Measurements from ENCODE around the gene CDA. TPM values are rescaled to one million over a fixed set of nuclear protein-coding genes. Genes with fewer than 3 reads are reported as not detected.

The CDA gene
- total RNA-seq, 1 donor from 2014 or later: not detected

DNA sequence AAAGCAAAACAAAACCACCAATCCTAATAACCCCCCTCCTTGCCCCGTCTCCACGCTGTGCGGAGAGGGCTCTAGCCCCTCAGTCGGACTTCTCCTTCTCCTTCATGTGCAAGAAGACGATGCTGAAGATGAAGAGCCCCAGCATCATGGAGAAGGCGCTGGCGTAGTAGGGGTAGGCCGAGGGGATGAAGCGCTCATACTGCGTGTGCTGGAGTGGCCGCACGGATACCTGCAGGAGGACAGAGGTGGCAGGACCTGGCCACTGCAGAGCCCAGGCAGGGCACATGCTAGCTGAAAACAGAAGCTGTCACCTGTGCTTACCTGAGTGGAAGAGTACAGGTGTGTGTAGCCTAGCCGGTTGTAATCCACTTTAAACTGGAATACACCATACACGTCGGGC is 63.4 kb downstream of the CDA start:
- Mint-ChIP-seq H3K27ac (no peak overlapping the region), H3K9me3 (no peaks in the 10 kb centered on the region), H3K4me1 (no peaks in the 10 kb centered on the region), H3K4me3 (no peak overlapping the region), H3K36me3 (ENCODE audit: low read depth) (peaks cover 85% of the 10 kb centered on the region), H3K27me3 (no peaks in the 10 kb centered on the region)
- CTCF ChIA-PET: no interaction called here
- POLR2A ChIA-PET: no interaction called here
- intact Hi-C loops (cut with micrococcal nuclease): no loop called here
- ATAC-seq (ENCODE audit: low read depth) (no peak), DNase-seq (no peak)
- TF ChIP-seq, protein P1, sequence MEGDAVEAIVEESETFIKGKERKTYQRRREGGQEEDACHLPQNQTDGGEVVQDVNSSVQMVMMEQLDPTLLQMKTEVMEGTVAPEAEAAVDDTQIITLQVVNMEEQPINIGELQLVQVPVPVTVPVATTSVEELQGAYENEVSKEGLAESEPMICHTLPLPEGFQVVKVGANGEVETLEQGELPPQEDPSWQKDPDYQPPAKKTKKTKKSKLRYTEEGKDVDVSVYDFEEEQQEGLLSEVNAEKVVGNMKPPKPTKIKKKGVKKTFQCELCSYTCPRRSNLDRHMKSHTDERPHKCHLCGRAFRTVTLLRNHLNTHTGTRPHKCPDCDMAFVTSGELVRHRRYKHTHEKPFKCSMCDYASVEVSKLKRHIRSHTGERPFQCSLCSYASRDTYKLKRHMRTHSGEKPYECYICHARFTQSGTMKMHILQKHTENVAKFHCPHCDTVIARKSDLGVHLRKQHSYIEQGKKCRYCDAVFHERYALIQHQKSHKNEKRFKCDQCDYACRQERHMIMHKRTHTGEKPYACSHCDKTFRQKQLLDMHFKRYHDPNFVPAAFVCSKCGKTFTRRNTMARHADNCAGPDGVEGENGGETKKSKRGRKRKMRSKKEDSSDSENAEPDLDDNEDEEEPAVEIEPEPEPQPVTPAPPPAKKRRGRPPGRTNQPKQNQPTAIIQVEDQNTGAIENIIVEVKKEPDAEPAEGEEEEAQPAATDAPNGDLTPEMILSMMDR (IDR thresholded peaks at IDR 0.05): no peak

DNA sequence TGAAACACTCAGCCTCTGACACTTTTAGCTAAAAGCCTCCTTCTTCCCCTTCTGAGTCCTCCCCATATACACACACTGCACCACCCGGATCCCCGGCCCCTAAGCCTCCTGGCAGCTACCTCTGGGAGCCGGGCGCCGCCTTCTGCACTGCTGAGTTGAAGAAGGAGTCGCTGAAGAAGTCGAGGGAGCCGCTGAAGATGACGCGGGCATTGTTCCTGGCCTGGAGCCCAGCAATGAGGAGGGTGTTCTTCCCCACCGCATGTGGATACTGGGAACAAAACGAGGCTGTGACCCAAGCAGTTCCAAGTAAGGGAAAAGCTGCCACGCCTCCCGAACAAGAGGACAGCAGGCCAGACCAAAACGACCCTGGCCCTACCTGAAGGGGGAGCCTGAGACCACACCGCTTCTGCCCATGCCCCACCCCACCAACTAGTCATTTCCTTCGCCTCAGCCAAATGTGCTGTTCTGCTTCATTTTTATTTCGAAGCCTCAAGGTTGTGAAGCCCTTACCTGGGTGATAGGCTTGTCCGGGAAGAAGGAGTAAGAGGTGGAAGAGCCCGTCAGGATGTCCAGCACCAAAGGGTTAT is 65.3 kb downstream of the CDA start:
- no peak overlapping the region for H3K4me3 Mint-ChIP-seq
- ChIA-PET CTCF (no interaction called here), POLR2A (interaction anchor here (0.6 kb wide), 1 partner anchor 133 kb away, joined by 4 read pairs; no protein-coding TSS in a partner anchor)
- H3K27ac Mint-ChIP-seq: no peak overlapping the region
- intact Hi-C loops (cut with micrococcal nuclease): no loop called here
- ATAC-seq (ENCODE audit: low read depth): no peak
- TF ChIP-seq, protein P1 (IDR thresholded peaks at IDR 0.05): no peak
- peaks cover 3% of the 10 kb centered on the region for H3K4me1 Mint-ChIP-seq
- no peaks in the 10 kb centered on the region for H3K9me3 Mint-ChIP-seq
- peaks cover 91% of the 10 kb centered on the region for H3K36me3 Mint-ChIP-seq (ENCODE audit: low read depth)
- H3K27me3 Mint-ChIP-seq: no peaks in the 10 kb centered on the region
- DNase-seq: no peak

- POLR2A ChIA-PET: no interaction called here
- TF ChIP-seq, protein P1 (IDR thresholded peaks at IDR 0.05): no peak
These were observed 68.1 kb downstream of the CDA start for GRCh38 chr1:20657024-20657423.

DNA sequence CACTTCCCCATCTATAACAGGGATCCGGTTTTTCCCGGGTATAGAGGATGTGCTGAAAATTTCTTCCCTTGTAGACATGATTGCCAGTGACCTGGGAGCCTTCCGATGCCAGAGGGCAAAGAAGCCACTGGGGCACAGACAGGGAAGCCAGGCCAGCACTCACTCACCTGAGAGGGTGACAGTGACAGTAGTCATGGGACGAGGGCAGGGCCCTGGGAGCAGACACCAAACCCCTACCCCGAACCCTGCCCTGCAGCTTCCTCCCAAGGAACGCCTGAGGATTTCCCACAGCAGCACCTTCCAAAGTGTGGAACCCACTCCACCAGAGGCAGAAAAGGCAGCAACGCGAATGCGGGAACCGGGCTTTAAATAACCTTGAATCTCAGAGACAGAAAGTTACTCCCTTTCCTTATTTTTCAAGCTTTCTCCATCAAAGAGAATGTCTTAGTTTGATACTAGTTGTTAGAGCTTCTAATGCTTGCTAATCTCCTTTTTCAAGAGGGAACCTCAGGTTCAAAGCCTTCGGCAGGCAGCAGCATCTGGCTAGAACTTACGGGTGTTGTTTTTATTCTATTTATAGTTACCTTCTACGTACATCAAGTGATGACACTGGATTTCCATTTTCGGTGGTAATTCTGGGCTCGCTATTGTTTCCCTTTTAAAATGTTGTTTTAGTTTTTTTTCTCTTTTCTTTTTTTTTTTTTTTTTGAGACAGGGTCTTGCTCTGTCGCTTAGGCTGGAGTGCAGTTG is 69.4 kb downstream of the CDA start:
- ChIA-PET POLR2A (interaction anchor here (0.7 kb wide), 2 partner anchors 25 to 108 kb away, joined by 3 read pairs; no protein-coding TSS in a partner anchor), CTCF (no interaction called here)
- H3K4me3 Mint-ChIP-seq: no peak overlapping the region
- H3K9me3 Mint-ChIP-seq: no peaks in the 10 kb centered on the region
- no peak overlapping the region for H3K27ac Mint-ChIP-seq
- intact Hi-C loops (cut with micrococcal nuclease): no loop called here
- ATAC-seq (ENCODE audit: low read depth): no peak
- no peak for DNase-seq
- TF ChIP-seq, protein P1 (IDR thresholded peaks at IDR 0.05): no peak
- H3K27me3 Mint-ChIP-seq: no peaks in the 10 kb centered on the region
- peaks cover 74% of the 10 kb centered on the region for H3K36me3 Mint-ChIP-seq (ENCODE audit: low read depth)
- peaks cover 33% of the 10 kb centered on the region for H3K4me1 Mint-ChIP-seq

More at GRCh38 chr1:20657024-20657423, 68.1 kb downstream of the CDA start:
- Mint-ChIP-seq H3K27me3 (no peaks in the 10 kb centered on the region), H3K36me3 (ENCODE audit: low read depth) (peaks cover 87% of the 10 kb centered on the region), H3K27ac (no peak overlapping the region), H3K9me3 (no peaks in the 10 kb centered on the region), H3K4me1 (peaks cover 25% of the 10 kb centered on the region), H3K4me3 (peak overlapping the region; percentile 24)
- no peak for DNase-seq
- ATAC-seq (ENCODE audit: low read depth): no peak
- intact Hi-C loops (cut with micrococcal nuclease): no loop called here
- CTCF ChIA-PET: no interaction called here

GRCh38 chr1:20660363-20660762 is 71.5 kb downstream of the CDA start:
- Mint-ChIP-seq H3K36me3 (ENCODE audit: low read depth) (peaks cover 56% of the 10 kb centered on the region), H3K27ac (peak overlapping the region; percentile 98), H3K4me3 (peak overlapping the region; percentile 99), H3K4me1 (peaks cover 33% of the 10 kb centered on the region), H3K27me3 (no peaks in the 10 kb centered on the region), H3K9me3 (no peaks in the 10 kb centered on the region)
- ATAC-seq (ENCODE audit: low read depth) (no peak), DNase-seq (no peak)
- CTCF ChIA-PET: no interaction called here
- POLR2A ChIA-PET: interaction anchor here (0.7 to 1.9 kb wide), 6 partner anchors 17 to 181 kb away, joined by 3 to 17 read pairs (median 4); no protein-coding TSS in a partner anchor
- intact Hi-C loops (cut with micrococcal nuclease): no loop called here
- TF ChIP-seq, protein P1 (IDR thresholded peaks at IDR 0.05): no peak

Data from activated B cell treated with CpG ODN at 0.5 μM for 24 hours (primary cell).